ENCODE measurements around the gene METAP2.

DNA sequence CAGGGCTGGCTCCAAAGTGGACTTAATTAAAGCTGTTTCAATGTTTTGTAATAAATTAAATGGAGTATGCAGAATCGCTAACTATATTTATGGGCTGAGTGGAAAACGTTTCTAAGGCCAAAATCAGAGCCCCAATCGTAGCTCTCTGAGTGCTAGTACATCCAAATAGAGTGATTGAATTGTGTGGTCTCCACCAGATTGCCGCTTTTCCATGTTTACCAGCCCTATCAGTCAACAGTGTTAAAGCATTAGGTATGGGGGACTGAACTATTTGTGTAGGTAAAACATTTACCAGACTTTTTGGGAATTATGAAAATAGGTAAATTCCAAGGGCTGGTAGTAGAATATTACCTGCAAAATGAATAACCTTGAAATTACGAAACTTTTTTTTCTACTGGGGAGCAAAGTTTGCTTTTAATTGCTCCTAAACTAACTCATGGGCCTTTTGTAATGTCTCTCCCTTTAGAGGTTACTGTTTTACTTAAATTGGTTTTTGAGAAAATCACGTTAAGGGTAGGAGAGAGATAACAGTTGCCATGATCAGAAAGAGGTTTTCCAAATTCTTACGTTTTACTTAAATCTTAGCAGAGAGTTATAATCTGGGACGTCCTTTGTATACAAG is 28.0 kb upstream of the METAP2 start:
- TF ChIP-seq, protein P1, sequence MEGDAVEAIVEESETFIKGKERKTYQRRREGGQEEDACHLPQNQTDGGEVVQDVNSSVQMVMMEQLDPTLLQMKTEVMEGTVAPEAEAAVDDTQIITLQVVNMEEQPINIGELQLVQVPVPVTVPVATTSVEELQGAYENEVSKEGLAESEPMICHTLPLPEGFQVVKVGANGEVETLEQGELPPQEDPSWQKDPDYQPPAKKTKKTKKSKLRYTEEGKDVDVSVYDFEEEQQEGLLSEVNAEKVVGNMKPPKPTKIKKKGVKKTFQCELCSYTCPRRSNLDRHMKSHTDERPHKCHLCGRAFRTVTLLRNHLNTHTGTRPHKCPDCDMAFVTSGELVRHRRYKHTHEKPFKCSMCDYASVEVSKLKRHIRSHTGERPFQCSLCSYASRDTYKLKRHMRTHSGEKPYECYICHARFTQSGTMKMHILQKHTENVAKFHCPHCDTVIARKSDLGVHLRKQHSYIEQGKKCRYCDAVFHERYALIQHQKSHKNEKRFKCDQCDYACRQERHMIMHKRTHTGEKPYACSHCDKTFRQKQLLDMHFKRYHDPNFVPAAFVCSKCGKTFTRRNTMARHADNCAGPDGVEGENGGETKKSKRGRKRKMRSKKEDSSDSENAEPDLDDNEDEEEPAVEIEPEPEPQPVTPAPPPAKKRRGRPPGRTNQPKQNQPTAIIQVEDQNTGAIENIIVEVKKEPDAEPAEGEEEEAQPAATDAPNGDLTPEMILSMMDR (IDR thresholded peaks at IDR 0.05) = no peak
- no peak for TF ChIP-seq POLR2AphosphoS5 (IDR thresholded peaks at IDR 0.05; ENCODE audit: low read depth, low read length)
- TF ChIP-seq SIN3A (IDR thresholded peaks at IDR 0.05; ENCODE audit: borderline replicate concordance, insufficient read depth, low read depth, low read length) = no peak

All from Panc1 (cell line).